Gastrocnemius medialis (tissue), 4 donors: ENCODE results near the gene ERC2. TPM values are rescaled to one million over a fixed set of nuclear protein-coding genes. Genes with fewer than 3 reads are reported as not detected.

Experiments used
- ATAC-seq, 2 donors: fragments of 150-250 bp; one replicate each; pipeline ENCODE4 v1.9.1; 2016
- DNase-seq, 2 donors: peaks; one replicate each; pipeline ENCODE4 v3.0.0-alpha.2; 2019
- H3K27ac ChIP-seq, 4 donors: fragments of 200-600 bp; sonication (generic); 1 replicate in 1 of 4; 2 replicates in 3 of 4; pipeline ENCODE4 v1.5.1; 2016 to 2018; ENCODE audit warnings: mild to moderate bottlenecking in 2 of 4, moderate library complexity in 1 of 4
- H3K27me3 ChIP-seq, 3 donors: fragments of 200-600 bp; sonication (generic) in 2 of 3; 1 replicate in 1 of 3; 2 replicates in 2 of 3; pipeline versions ENCODE4 v1.5.1 to v1.6.0; 2016 to 2019; ENCODE audit warnings: mild to moderate bottlenecking in 1 of 3, moderate library complexity in 1 of 3
- H3K36me3 ChIP-seq, 2 donors: fragments of 200-600 bp; sonication (generic) in 1 of 2; one replicate each; pipeline ENCODE4 v1.5.1; 2017 to 2018
- H3K4me1 ChIP-seq, 2 donors: fragments of 200-600 bp; sonication (generic) in 1 of 2; one replicate each; pipeline ENCODE4 v1.5.1; 2016 to 2017; ENCODE audit warnings: mild to moderate bottlenecking in 2 of 2
- H3K4me3 ChIP-seq, 4 donors: fragments of 200-600 bp; sonication (generic) in 3 of 4; 1 replicate in 1 of 4; 2 replicates in 3 of 4; pipeline ENCODE4 v1.5.1; 2016 to 2019; ENCODE audit warnings: mild to moderate bottlenecking in 2 of 4
- H3K9me3 ChIP-seq, 3 donors: fragments of 200-600 bp; sonication (generic) in 2 of 3; 1 replicate in 1 of 3; 2 replicates in 2 of 3; pipeline ENCODE4 v1.5.1; 2016 to 2019
- CTCF ChIP-seq, 5 experiments: fragments of 450-650 bp in 3 of 5; fragments of 200-600 bp in 2 of 5; sonication (generic) in 2 of 5; IDR thresholded peaks in 4 of 5; conservative IDR thresholded peaks in 1 of 5; 1 replicate in 4 of 5; 2 replicates in 1 of 5; pipeline ENCODE4 v1.5.1; 2016 to 2019; ENCODE audit warnings: antibody characterized with exemption in 5 of 5, mild to moderate bottlenecking in 3 of 5, moderate library complexity in 3 of 5
- POLR2A ChIP-seq, 2 donors: fragments of 450-650 bp; IDR thresholded peaks; one replicate each; pipeline ENCODE4 v1.6.1; 2017; ENCODE audit warnings: antibody characterized with exemption in 2 of 2, mild to moderate bottlenecking in 2 of 2, moderate library complexity in 2 of 2
- in situ Hi-C, 4 donors: fragments of 200-750 bp; cut with MboI; loops; one replicate each; pipeline versions ENCODE4 v1.15.0 to v1.8.0; 2017; ENCODE audit warnings: low sequenced_read_pairs in 4 of 4
- intact Hi-C: fragments of 100-400 bp; cut with DNase I; formaldehyde crosslinking; loops from one replicate; pipeline ENCODE4 v1.15.1; 2023; ENCODE audit warnings: low total_unique reads
- total RNA-seq, 4 donors: library from RNA; depleted of rRNA; stranded (reverse); fragments of >200 nt; gene quantifications; one replicate each; pipeline versions ENCODE4 v1.1.0 to v1.2.3, GENCODE V29; 2016

The ERC2 gene
- total RNA-seq, 4 donors from 2014 or later = not detected

GRCh38 chr3:55704521-55704920 lies 763.7 kb downstream of the ERC2 start:
- intact Hi-C loops (no loop called here), in situ Hi-C loops (no loop called here)
- no peak for ATAC-seq
- Histone ChIP-seq H3K4me3 (no peak overlapping the region), H3K27me3 (peaks cover 0 to 4% (median 0%) of the 10 kb centered on the region in 3 donors), H3K36me3 (no peaks in the 10 kb centered on the region), H3K4me1 (no peaks in the 10 kb centered on the region), H3K9me3 (no peaks in the 10 kb centered on the region), H3K27ac (no peak overlapping the region)
- no peak for DNase-seq
- TF ChIP-seq POLR2A (IDR thresholded peaks at IDR 0.05) (no peak), CTCF (IDR thresholded peaks at IDR 0.05 in 4 of 5, conservative IDR thresholded peaks at IDR 0.05 in 1 of 5) (no peak)

GRCh38 chr3:55702822-55703221 lies 765.4 kb downstream of the ERC2 start:
- Histone ChIP-seq H3K4me1 (no peaks in the 10 kb centered on the region), H3K4me3 (no peak overlapping the region), H3K36me3 (no peaks in the 10 kb centered on the region), H3K9me3 (no peaks in the 10 kb centered on the region), H3K27ac (no peak overlapping the region), H3K27me3 (peaks cover 0 to 4% (median 0%) of the 10 kb centered on the region in 3 donors)
- in situ Hi-C loops (no loop called here), intact Hi-C loops (no loop called here)
- ATAC-seq = no peak
- TF ChIP-seq CTCF (IDR thresholded peaks at IDR 0.05 in 4 of 5, conservative IDR thresholded peaks at IDR 0.05 in 1 of 5) = no peak
- no peak for TF ChIP-seq POLR2A (IDR thresholded peaks at IDR 0.05)
- no peak for DNase-seq

GRCh38 chr3:55701997-55702396 lies 766.3 kb downstream of the ERC2 start:
- in situ Hi-C loops (no loop called here), intact Hi-C loops (no loop called here)
- DNase-seq (no peak), ATAC-seq (no peak)
- H3K9me3 ChIP-seq = no peaks in the 10 kb centered on the region
- no peaks in the 10 kb centered on the region for H3K4me1 ChIP-seq
- TF ChIP-seq POLR2A (IDR thresholded peaks at IDR 0.05) (no peak), CTCF (IDR thresholded peaks at IDR 0.05 in 4 of 5, conservative IDR thresholded peaks at IDR 0.05 in 1 of 5) (no peak)
- H3K4me3 ChIP-seq = no peak overlapping the region
- peaks cover 0 to 3% (median 0%) of the 10 kb centered on the region in 3 donors for H3K27me3 ChIP-seq
- no peak overlapping the region for H3K27ac ChIP-seq
- H3K36me3 ChIP-seq = no peaks in the 10 kb centered on the region

- TF ChIP-seq CTCF (IDR thresholded peaks at IDR 0.05 in 4 of 5, conservative IDR thresholded peaks at IDR 0.05 in 1 of 5) = no peak
- TF ChIP-seq POLR2A (IDR thresholded peaks at IDR 0.05) = no peak
- intact Hi-C loops = no loop called here
- Histone ChIP-seq H3K27ac (no peak overlapping the region), H3K36me3 (no peaks in the 10 kb centered on the region), H3K4me1 (no peaks in the 10 kb centered on the region), H3K27me3 (no peaks in the 10 kb centered on the region), H3K9me3 (no peaks in the 10 kb centered on the region), H3K4me3 (no peak overlapping the region)
- in situ Hi-C loops = no loop called here
- no peak for ATAC-seq
- DNase-seq = no peak
Measured at GRCh38 chr3:55698831-55699230, 769.4 kb downstream of the ERC2 start.

GRCh38 chr3:55697177-55697865 lies 770.9 kb downstream of the ERC2 start:
- H3K4me1 ChIP-seq = peaks cover 0 to 4% of the 10 kb centered on the region in 2 donors
- H3K27me3 ChIP-seq = no peaks in the 10 kb centered on the region
- no peak for TF ChIP-seq CTCF (IDR thresholded peaks at IDR 0.05 in 4 of 5, conservative IDR thresholded peaks at IDR 0.05 in 1 of 5)
- no peak for TF ChIP-seq POLR2A (IDR thresholded peaks at IDR 0.05)
- DNase-seq (no peak), ATAC-seq (no peak)
- intact Hi-C loops = no loop called here
- no peak overlapping the region for H3K4me3 ChIP-seq
- no peaks in the 10 kb centered on the region for H3K36me3 ChIP-seq
- in situ Hi-C loops = no loop called here
- no peak overlapping the region for H3K27ac ChIP-seq
- H3K9me3 ChIP-seq = no peaks in the 10 kb centered on the region
